GM18867 (cell line): ENCODE results near the gene GRIK3.

Experiments
- ATAC-seq: cut with Tn5 transposase; IDR thresholded peaks from one replicate; pipeline ENCODE4 v1.9.1; 2021; ENCODE audit warnings: mild to moderate bottlenecking, moderate library complexity; ENCODE audit not compliant: unreplicated experiment

Gene GRIK3

DNA sequence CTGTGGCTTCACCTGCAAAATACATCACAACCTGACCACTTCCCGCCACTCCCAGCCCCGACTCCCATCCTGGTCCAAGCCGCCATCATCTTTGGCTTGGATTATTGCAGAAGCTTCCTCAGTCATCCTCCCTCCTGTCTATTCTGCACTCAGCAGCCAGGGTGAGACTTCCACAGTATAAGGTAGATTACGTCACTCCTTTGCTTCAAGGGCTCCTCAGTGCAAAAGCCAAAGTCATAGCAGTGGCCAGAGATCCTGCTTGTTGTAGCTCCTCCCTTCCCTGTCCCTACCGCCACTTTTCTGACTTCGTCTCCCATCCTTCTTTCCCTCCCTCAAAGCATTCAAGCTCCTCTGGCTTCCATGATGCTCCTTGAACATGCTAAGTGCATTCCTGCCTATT, 152.8 kb downstream of the GRIK3 start:
- ATAC-seq, result no peak

GRCh38 chr1:36881068-36881405, 153.3 kb downstream of the GRIK3 start:
- ATAC-seq, result no peak

DNA sequence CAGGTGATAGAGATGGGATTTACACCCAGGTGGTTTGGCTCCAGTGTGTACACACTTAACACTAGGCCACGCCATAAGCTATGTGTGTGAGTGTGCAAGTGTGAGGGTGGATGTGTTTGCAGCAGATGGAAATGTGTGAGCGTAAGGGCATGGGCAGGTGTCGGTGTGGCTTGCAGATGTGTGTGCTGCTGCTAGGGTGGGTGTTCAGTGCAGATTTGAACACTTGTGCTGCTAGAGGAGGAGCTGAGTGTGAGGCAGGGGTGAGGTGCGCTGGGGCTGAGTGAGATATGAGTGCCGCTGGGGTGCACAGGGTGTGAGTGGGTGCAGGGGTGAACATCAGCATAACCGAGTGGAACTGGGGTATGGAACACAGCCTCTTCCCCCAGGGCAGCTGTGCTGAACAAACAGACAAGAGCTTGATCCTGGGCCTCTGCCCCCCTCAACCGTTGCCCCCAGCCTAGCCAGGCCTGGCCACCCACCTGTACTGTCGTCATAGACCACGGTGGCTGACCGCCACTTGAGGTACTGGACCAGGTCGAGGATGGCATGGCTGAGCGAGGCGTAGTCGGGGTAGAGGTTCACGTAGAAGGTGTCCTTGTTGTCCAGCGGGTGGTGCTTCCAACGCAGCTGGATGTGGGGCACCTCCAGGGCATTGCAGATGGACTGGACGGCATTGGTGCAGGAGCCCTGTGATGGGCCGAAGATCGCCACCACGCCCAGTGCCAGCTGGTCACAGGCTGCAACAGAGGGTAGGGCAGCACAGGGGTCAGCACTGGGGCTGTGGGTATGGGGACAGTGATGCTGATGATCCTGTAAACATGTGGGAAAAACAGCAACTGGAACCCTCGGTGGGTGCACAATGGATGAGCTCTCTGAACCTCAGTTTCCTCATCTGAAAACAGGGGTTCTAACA, 153.9 kb downstream of the GRIK3 start:
- no peak for ATAC-seq

- no peak for ATAC-seq
These were observed 154.7 kb downstream of the GRIK3 start for GRCh38 chr1:36879613-36880012.

DNA sequence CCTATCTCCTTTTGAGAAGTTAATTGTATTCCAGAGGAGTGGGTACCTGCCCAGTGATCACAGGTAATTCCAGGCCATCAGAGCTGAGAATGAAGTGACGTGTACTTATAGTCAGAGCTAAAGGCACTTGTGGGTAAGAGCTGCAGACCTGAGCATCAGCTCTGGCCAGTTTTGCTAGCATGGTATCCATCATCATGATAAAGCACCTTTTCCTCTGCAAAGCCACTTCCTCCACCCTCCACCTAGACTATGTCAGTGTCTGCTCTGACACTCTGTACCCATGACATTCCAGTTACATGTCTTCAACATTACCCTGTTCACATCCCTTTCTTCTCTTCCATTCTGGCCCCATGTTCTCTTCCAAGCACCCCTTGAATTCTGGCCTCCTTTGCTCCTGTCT, 157.3 kb downstream of the GRIK3 start:
- ATAC-seq, result no peak

GRCh38 chr1:36874271-36875060, 159.8 kb downstream of the GRIK3 start:
- ATAC-seq, result no peak

GRCh38 chr1:36872858-36873257, 161.5 kb downstream of the GRIK3 start:
- ATAC-seq, result no peak

- ATAC-seq, result no peak
These were observed 162.1 kb downstream of the GRIK3 start for GRCh38 chr1:36872126-36872754.

- no peak for ATAC-seq
These were observed 163.0 kb downstream of the GRIK3 start for GRCh38 chr1:36871146-36871971.

DNA sequence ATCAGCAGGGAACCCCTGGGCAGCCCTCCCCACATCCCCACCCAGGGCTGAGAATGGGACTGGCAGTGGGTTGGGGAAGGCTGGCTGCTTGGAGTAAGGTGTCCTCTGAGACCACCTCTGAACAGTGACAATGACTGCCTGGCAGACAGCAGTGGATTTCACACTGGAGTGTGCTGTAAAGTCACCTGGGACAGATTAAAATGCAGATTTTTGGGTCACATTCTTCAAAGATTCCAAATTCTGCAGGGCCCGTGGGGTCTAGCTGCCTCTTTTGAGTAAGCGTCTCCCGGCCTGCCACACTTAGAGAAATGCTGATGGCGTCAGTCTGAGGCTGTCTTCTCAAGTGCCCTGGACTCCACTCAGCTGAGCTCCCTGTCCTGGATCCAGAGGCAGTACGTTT, 164.5 kb downstream of the GRIK3 start:
- no peak for ATAC-seq

DNA sequence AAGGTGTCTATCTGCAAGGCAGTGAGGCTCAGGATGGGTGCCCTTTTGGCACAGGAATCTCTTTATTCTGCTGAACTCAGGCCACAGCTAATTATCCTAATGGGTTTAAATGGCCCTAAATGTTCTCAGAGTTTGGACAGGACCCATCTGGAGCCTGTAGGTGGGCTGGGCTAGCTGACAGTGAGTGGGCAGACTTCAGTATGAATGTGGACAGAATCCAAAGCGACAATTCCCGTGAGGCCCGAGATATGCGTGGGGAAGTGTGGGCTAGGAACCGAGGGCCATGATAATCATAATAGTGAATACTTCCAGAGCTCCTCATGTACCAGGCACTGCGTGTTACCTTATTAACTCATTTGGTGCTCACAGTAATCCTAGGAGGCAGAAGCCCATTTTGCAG, 165.3 kb downstream of the GRIK3 start:
- ATAC-seq, result no peak

DNA sequence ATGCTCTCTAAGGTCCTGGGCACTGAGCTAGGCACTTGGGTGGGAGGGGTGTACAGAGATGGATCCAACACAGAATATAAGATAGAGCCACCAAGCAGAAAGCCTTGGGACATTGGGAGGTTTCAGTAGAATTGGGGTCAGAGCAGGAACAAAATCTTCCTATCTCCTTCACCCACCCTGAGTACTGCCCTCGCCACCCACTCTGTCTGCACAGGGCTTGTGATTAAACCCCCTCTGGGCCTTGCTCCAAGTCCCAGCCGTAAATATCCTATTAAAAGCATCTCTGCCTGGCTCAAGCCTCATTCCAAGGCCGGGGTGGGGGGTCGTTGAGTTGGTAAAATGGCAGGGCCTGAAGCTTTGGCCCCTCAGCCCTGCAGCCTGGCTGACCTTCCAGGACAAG, 166.7 kb downstream of the GRIK3 start:
- no peak for ATAC-seq

- no peak for ATAC-seq
These were observed 168.0 kb downstream of the GRIK3 start for GRCh38 chr1:36866169-36866814.

- no peak for ATAC-seq
These were observed 168.8 kb downstream of the GRIK3 start for GRCh38 chr1:36865602-36865900.

DNA sequence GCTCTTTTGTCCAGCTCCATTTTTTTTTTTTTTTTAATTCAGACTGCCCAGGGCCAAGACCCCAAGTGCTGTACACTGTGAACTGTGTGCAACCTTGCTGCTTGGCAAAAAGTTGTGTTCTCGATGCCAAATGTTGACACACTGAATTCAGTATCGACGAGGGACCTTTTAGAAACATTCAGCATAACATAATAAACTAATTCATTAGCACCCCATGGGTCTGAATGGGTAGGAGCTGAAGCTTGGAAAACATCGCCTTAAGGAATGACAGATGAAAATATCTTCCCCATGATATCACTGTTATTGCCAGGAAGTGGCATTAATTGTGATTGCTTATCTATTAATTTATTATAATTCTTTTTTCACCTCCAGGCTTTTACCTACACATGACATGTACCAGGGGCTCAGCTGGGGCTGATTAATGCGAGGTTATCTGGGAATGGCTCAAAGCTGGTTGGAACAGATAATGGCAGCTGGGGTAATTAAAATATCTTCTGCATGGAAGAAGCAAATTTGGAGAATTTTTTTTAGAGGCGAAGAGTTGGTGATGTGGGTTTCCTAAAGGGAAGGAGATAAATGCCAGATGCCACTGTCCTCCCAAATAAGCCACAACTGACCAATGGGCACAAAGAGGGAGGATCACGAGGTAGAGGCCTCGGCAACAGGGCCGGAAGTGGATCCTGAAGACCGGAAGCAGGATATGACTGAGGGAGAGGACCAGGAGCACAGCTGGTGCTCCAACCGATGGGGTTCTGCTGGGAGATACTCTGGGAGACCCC, 169.3 kb downstream of the GRIK3 start:
- no peak for ATAC-seq

GRCh38 chr1:36864182-36864822, 170.0 kb downstream of the GRIK3 start:
- ATAC-seq, result no peak

- no peak for ATAC-seq
These were observed 170.8 kb downstream of the GRIK3 start for GRCh38 chr1:36863500-36863899.

DNA sequence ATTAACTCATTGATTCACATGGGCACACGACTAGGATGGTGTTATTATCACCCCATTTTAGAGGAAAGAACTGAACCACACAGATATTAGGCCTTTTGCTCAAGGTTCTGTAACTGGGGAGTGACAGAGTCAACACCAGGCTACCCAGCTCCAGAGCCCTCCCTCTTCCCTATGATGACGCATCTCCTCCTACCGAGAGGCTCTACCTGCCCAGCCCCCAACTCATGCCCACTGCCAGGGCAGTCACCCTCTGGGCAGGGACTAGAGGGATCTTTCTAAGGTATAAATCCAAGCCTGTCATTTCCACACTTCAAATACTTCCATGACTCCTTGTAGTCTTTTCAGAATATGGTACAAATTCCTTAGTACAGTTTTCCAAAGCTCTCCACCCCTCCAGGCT, 171.3 kb downstream of the GRIK3 start:
- no peak for ATAC-seq

- no peak for ATAC-seq
These were observed 172.9 kb downstream of the GRIK3 start for GRCh38 chr1:36861375-36861774.
